A549 (cell line): ENCODE data around the gene CTNNA3.

Source experiments
- CHD2 ChIP-seq: fragments of 150-350 bp; IDR thresholded peaks from 2 replicates; pipeline ENCODE4 v1.6.1; 2014; ENCODE audit warnings: low read length; ENCODE audit not compliant: partially characterized antibody
- HOXB13 ChIP-seq: fragments of 250-450 bp; sonication (Bioruptor Pico); IDR thresholded peaks from 2 replicates; pipeline ENCODE4 v1.5.0; 2020; ENCODE audit warnings: low read depth, mild to moderate bottlenecking, moderate library complexity
- RFX5 ChIP-seq: fragments of 450-650 bp; IDR thresholded peaks from 2 replicates; pipeline ENCODE4 v1.7.1; 2014; ENCODE audit warnings: antibody characterized with exemption, mild to moderate bottlenecking, moderate library complexity
- TF ChIP-seq, protein P1 (sequence below): fragments of >200 bp; sonication (Bioruptor Twin); formaldehyde crosslinking; IDR thresholded peaks from 3 replicates; pipeline ENCODE4 v1.5.1; 2016
- TF ChIP-seq, protein P2 (sequence below): fragments of 200-600 bp; sonication (generic); IDR thresholded peaks from 2 replicates; pipeline ENCODE4 v1.6.1; 2016; ENCODE audit warnings: antibody characterized with exemption, mild to moderate bottlenecking, moderate library complexity

DNA sequence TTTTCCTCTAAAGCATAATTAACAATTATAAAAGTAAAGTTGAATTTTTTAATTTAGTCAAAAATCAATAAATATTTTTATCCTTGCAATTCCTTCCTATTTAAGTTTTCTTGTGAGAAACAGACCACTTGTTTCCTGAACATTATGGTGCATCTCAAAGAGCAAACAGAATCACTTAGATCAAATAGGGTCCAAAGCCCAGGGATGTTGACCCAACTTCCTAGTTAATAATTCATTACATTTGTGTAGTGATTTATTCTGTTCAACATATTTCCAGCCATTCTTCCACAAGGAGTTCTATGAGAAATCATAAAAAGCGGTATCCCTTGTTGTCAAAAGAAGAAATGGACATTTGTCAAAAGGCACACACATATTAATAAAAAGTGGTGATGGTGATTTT, 454.5 kb downstream of the CTNNA3 start:
- TF ChIP-seq CHD2 = no peak
- TF ChIP-seq HOXB13 (CRISPR knock-in tag) = no peak
- TF ChIP-seq, protein P1, sequence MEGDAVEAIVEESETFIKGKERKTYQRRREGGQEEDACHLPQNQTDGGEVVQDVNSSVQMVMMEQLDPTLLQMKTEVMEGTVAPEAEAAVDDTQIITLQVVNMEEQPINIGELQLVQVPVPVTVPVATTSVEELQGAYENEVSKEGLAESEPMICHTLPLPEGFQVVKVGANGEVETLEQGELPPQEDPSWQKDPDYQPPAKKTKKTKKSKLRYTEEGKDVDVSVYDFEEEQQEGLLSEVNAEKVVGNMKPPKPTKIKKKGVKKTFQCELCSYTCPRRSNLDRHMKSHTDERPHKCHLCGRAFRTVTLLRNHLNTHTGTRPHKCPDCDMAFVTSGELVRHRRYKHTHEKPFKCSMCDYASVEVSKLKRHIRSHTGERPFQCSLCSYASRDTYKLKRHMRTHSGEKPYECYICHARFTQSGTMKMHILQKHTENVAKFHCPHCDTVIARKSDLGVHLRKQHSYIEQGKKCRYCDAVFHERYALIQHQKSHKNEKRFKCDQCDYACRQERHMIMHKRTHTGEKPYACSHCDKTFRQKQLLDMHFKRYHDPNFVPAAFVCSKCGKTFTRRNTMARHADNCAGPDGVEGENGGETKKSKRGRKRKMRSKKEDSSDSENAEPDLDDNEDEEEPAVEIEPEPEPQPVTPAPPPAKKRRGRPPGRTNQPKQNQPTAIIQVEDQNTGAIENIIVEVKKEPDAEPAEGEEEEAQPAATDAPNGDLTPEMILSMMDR = no peak
- TF ChIP-seq, protein P2, sequence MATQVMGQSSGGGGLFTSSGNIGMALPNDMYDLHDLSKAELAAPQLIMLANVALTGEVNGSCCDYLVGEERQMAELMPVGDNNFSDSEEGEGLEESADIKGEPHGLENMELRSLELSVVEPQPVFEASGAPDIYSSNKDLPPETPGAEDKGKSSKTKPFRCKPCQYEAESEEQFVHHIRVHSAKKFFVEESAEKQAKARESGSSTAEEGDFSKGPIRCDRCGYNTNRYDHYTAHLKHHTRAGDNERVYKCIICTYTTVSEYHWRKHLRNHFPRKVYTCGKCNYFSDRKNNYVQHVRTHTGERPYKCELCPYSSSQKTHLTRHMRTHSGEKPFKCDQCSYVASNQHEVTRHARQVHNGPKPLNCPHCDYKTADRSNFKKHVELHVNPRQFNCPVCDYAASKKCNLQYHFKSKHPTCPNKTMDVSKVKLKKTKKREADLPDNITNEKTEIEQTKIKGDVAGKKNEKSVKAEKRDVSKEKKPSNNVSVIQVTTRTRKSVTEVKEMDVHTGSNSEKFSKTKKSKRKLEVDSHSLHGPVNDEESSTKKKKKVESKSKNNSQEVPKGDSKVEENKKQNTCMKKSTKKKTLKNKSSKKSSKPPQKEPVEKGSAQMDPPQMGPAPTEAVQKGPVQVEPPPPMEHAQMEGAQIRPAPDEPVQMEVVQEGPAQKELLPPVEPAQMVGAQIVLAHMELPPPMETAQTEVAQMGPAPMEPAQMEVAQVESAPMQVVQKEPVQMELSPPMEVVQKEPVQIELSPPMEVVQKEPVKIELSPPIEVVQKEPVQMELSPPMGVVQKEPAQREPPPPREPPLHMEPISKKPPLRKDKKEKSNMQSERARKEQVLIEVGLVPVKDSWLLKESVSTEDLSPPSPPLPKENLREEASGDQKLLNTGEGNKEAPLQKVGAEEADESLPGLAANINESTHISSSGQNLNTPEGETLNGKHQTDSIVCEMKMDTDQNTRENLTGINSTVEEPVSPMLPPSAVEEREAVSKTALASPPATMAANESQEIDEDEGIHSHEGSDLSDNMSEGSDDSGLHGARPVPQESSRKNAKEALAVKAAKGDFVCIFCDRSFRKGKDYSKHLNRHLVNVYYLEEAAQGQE = no peak
- TF ChIP-seq RFX5 = no peak
